ENCODE results near the gene SMAD1. TPM values are rescaled to one million over a fixed set of nuclear protein-coding genes. Genes with fewer than 3 reads are reported as not detected.

SMAD1 gene
- polyA plus RNA-seq, 1 experiment = 64.7 TPM

DNA sequence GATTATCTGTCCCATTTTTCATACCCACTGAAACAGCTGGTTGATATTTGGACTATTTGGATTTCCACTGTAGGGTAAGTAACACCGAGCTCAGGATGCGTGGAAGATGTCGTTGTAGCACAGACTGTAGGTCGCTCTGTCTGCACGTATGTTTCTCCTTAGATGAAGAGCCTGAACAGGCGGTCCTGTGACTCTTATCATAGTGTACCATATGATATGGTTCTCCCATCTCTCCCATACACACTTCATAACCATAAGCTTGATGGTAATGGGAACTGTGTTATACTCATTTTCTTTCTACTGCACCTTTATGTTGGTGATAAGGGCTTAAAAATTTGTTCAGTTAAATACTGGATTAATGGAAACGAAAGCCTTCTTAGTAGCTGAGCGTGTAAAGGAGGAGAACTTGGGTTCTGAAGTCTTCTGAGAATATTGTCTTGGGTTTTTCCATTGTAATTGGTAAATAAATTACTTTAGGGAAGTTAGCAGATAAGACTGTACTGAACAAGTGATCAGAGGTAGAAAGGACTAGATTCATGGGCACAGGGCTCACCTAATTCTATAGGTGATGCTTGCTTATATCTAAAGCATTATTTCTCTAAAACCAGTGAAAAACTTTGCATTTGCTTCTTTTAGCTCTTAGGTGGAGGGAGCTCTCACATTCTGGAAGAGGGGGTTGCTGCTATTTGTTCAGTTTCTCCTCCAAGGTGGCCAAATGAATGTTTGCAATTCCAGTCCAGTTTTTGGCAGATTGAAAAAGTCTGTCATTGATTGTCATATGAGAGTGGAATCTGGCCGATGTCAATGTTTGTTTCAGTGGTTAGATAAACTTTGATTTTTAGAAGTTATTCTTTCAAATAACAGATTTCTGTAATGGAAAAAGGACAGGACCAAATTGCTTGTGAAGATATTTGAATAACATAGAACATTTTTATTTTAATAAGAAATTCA is 15.8 kb downstream of the SMAD1 start:
- H3K27me3 ChIP-seq (ENCODE audit: control insufficient read depth, insufficient read depth, low read length) = no peaks in the 10 kb centered on the region
- H3K4me3 ChIP-seq (ENCODE audit: low read depth, low read length) = no peak overlapping the region
- TF ChIP-seq, protein P1, sequence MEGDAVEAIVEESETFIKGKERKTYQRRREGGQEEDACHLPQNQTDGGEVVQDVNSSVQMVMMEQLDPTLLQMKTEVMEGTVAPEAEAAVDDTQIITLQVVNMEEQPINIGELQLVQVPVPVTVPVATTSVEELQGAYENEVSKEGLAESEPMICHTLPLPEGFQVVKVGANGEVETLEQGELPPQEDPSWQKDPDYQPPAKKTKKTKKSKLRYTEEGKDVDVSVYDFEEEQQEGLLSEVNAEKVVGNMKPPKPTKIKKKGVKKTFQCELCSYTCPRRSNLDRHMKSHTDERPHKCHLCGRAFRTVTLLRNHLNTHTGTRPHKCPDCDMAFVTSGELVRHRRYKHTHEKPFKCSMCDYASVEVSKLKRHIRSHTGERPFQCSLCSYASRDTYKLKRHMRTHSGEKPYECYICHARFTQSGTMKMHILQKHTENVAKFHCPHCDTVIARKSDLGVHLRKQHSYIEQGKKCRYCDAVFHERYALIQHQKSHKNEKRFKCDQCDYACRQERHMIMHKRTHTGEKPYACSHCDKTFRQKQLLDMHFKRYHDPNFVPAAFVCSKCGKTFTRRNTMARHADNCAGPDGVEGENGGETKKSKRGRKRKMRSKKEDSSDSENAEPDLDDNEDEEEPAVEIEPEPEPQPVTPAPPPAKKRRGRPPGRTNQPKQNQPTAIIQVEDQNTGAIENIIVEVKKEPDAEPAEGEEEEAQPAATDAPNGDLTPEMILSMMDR (IDR thresholded peaks at IDR 0.05; ENCODE audit: low read depth, low read length) = no peak
- H3K27ac ChIP-seq (ENCODE audit: low read depth, low read length) = no peak overlapping the region
- ChIA-PET CTCF (interaction anchor here (1.2 kb wide), 1 partner anchor 112 kb away, joined by 3 read pairs; no protein-coding TSS in a partner anchor), POLR2A (no interaction called here)
- H3K9me3 ChIP-seq (ENCODE audit: control insufficient read depth, insufficient read depth, low read length) = no peaks in the 10 kb centered on the region
- DNase-seq (ENCODE audit: low read depth, low spot score) = no peak

DNA sequence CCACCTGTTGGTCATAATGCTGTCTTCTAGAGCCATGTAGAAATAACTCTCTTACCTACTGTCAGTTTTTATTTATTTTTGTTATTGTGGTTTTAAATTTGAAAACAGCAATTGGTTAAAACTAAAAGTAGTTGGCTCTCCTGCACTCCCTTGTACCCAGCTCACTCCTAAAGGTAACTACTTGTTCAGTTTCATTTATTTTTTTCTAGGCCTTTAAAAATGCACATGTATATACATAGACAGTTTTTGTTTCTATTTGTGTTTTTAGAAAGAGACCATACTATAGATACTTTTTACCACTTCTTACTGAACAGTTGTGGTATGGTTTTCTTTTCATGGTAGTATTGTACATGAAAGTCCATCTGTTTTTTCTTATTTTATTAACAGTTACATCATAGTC is 16.8 kb downstream of the SMAD1 start:
- TF ChIP-seq, protein P1 (IDR thresholded peaks at IDR 0.05; ENCODE audit: low read depth, low read length) = no peak

DNA sequence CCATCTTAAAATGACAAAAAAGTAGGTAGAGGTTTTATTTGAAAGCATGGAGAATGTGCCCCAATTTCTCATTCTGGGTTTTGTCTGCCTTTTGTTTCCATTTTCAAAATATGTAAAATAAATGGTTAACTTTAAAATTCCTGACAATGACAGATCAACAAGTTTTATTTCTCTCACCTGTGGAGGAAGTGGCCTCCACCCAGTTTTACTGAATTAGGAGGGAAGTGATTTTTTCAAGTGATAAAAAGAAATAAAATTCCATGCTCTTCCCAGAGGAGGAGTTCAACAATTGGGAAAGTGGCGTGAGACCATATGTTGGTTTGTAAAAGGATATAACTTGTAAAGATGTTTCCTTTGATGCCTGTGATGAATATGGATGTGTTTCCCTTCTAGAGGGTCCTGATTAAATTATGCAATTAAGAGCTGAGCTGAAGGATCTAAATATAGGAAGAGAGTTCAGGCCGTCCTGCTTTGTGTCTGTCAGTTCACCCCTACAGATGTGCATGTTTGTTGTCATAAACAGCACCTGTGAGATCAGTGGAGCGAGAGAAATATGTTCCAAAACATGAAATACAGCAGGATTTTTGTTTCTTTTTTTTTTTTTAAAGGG is 19.5 kb downstream of the SMAD1 start:
- ChIA-PET POLR2A (no interaction called here), CTCF (interaction anchor here (0.6 kb wide), 2 partner anchors 56 to 76 kb away, joined by 3 to 7 read pairs; no protein-coding TSS in a partner anchor)
- TF ChIP-seq, protein P1 (IDR thresholded peaks at IDR 0.05; ENCODE audit: low read depth, low read length) = no peak
- H3K27me3 ChIP-seq (ENCODE audit: control insufficient read depth, insufficient read depth, low read length) = no peaks in the 10 kb centered on the region
- no peaks in the 10 kb centered on the region for H3K9me3 ChIP-seq (ENCODE audit: control insufficient read depth, insufficient read depth, low read length)
- DNase-seq (ENCODE audit: low read depth, low spot score) = no peak
- no peak overlapping the region for H3K4me3 ChIP-seq (ENCODE audit: low read depth, low read length)
- H3K27ac ChIP-seq (ENCODE audit: low read depth, low read length) = no peak overlapping the region

More for the DNA sequence above, 16.8 kb downstream of the SMAD1 start:
- Histone ChIP-seq H3K27ac (ENCODE audit: low read depth, low read length) (no peak overlapping the region), H3K27me3 (ENCODE audit: control insufficient read depth, insufficient read depth, low read length) (no peaks in the 10 kb centered on the region), H3K4me3 (ENCODE audit: low read depth, low read length) (no peak overlapping the region), H3K9me3 (ENCODE audit: control insufficient read depth, insufficient read depth, low read length) (no peaks in the 10 kb centered on the region)
- ChIA-PET CTCF (no interaction called here), POLR2A (no interaction called here)
- DNase-seq (ENCODE audit: low read depth, low spot score) = no peak

DNA sequence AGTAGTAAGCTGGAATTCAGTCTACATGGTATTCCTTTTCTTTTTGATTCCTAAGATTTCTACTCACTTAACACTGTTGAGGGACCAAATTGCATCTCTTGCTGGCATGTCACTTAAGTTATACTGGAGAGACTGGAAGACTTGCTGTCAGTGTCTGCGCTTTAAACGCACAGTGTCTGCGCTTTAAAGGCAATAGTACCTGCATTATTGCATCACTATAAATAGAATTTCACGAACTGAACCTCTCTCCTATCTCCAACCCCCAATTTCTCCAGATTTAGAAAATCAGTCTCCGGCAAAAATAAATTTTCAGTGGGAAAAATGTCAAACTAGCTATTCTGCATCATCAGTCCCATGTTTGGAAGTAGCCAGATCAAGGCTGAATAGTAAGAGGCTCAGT is 21.2 kb downstream of the SMAD1 start:
- no peak for DNase-seq (ENCODE audit: low read depth, low spot score)
- Histone ChIP-seq H3K27ac (ENCODE audit: low read depth, low read length) (no peak overlapping the region), H3K9me3 (ENCODE audit: control insufficient read depth, insufficient read depth, low read length) (no peaks in the 10 kb centered on the region), H3K27me3 (ENCODE audit: control insufficient read depth, insufficient read depth, low read length) (no peaks in the 10 kb centered on the region), H3K4me3 (ENCODE audit: low read depth, low read length) (no peak overlapping the region)
- TF ChIP-seq, protein P1 (IDR thresholded peaks at IDR 0.05; ENCODE audit: low read depth, low read length) = no peak
- CTCF ChIA-PET = no interaction called here
- POLR2A ChIA-PET = no interaction called here

Measured in AG04450 (cell line).